ENCODE measurements around the gene EGLN3. TPM values are rescaled to one million over a fixed set of nuclear protein-coding genes. Genes with fewer than 3 reads are reported as not detected.

The EGLN3 gene
- total and polyA plus RNA-seq, 3 donors from 2014 or later, result 2.9 to 3.4 (median 3.0) TPM

- TF ChIP-seq CTCF (IDR thresholded peaks at IDR 0.05) (no peak), POLR2A (IDR thresholded peaks at IDR 0.05) (no peak)
- intact Hi-C loops (cut with DNase I; ENCODE audit: low total_unique reads), result no loop called here
Observed at GRCh38 chr14:33958605-33959226, 7.8 kb upstream of the EGLN3 start.

GRCh38 chr14:33957993-33958392 is 7.1 kb upstream of the EGLN3 start:
- Histone ChIP-seq H3K9me3 (no peaks in the 10 kb centered on the region), H3K4me1 (no peaks in the 10 kb centered on the region), H3K36me3 (ENCODE audit: low read depth, missing control alignments) (no peaks in the 10 kb centered on the region), H3K27ac (no peak overlapping the region), H3K4me3 (no peak overlapping the region), H3K27me3 (no peaks in the 10 kb centered on the region)
- no peak for DNase-seq
- TF ChIP-seq POLR2A (IDR thresholded peaks at IDR 0.05) (no peak), CTCF (IDR thresholded peaks at IDR 0.05) (no peak)
- intact Hi-C loops (cut with DNase I; ENCODE audit: low total_unique reads), result no loop called here
- 81 to 92% methylated on average over 3 of the region's 3 CpGs for WGBS, 2 donors

More at GRCh38 chr14:33958605-33959226, 7.8 kb upstream of the EGLN3 start:
- Histone ChIP-seq H3K9me3 (no peaks in the 10 kb centered on the region), H3K4me1 (no peaks in the 10 kb centered on the region), H3K4me3 (no peak overlapping the region), H3K27ac (no peak overlapping the region), H3K27me3 (no peaks in the 10 kb centered on the region), H3K36me3 (ENCODE audit: low read depth, missing control alignments) (no peaks in the 10 kb centered on the region)
- 81 to 82% methylated on average over 7 of the region's 7 CpGs for WGBS, 2 donors
- no peak for DNase-seq

DNA sequence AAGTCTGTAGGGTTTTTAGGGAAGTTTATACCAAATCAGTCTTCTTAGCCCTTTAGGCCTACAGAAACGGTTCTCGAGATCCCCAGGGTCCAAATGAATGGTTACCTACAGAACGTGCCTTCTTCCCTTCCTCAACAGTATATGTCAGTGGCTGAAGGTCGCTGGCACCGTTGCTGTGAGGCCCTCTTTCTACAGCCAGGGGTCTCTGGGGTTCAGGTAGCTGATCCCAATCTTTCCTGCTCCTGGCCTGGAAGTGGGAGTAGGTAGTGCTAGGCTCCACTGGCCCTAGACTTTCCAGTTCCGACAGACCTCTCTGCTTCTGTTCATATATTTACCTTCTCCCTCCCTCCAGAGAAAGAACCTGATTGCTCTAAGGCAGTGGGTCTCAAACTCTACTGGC is 6.4 kb upstream of the EGLN3 start:
- DNase-seq, result no peak
- no peaks in the 10 kb centered on the region for H3K4me1 ChIP-seq
- TF ChIP-seq CTCF (IDR thresholded peaks at IDR 0.05) (no peak), POLR2A (IDR thresholded peaks at IDR 0.05) (no peak)
- H3K9me3 ChIP-seq, result no peaks in the 10 kb centered on the region
- no peak overlapping the region for H3K27ac ChIP-seq
- intact Hi-C loops (cut with DNase I; ENCODE audit: low total_unique reads), result no loop called here
- 93 to 94% methylated on average over 6 of the region's 6 CpGs for WGBS, 2 donors
- no peaks in the 10 kb centered on the region for H3K27me3 ChIP-seq
- no peak overlapping the region for H3K4me3 ChIP-seq
- no peaks in the 10 kb centered on the region for H3K36me3 ChIP-seq (ENCODE audit: low read depth, missing control alignments)

DNA sequence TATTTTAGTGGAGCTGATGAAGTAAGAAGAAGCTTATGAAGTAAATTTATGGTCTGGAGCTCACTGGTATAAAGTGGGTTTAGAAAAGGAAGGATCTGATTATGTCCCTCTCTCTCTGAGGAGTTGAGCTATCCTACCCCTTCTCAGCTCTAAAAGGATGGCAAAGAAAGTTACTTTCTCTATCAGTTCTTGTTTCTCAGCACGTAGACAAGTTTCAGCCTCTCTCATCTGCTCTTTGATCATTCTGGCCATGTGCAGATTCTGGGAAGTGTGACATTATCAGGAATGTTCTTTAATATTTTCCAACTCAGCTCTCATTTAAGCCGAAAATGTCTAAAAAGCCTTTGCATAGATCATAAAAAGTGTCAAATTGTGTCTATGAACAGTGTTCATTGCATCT is 5.8 kb upstream of the EGLN3 start:
- Histone ChIP-seq H3K27ac (no peak overlapping the region), H3K4me3 (no peak overlapping the region), H3K27me3 (no peaks in the 10 kb centered on the region), H3K36me3 (ENCODE audit: low read depth, missing control alignments) (no peaks in the 10 kb centered on the region), H3K9me3 (no peaks in the 10 kb centered on the region), H3K4me1 (peaks cover 2% of the 10 kb centered on the region)
- 65 to 81% methylated on average over 2 of the region's 2 CpGs for WGBS, 2 donors
- intact Hi-C loops (cut with DNase I; ENCODE audit: low total_unique reads), result no loop called here
- TF ChIP-seq CTCF (IDR thresholded peaks at IDR 0.05) (no peak), POLR2A (IDR thresholded peaks at IDR 0.05) (no peak)
- no peak for DNase-seq

DNA sequence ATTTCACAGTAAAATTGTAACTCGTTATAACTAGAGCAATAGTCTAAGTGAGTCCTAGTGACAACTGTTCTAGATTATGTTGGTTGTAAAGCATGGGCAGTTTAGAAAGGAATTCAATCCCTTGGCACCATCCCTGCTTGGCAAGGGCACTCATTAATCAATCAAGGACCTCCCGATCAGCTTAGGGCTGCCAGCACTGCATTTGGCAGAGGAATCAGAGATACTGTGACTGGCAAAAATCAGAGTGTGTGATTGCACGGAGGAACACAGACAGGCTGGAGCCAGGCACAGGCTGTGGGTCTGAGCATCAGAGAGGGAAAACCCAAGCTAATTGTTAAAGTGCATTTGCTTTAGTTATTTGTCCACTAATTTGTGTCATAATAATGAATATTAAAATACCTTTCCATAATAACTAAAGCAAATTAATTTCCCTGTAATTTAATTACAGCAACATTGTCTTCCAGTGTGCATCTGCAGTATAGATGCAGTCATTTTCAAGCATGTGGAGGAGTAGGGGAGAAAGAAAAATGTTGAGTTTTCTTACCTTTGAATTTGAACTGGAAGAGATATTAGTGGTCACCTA is 3.2 kb upstream of the EGLN3 start:
- no peak for DNase-seq
- Histone ChIP-seq H3K36me3 (ENCODE audit: low read depth, missing control alignments) (no peaks in the 10 kb centered on the region), H3K9me3 (no peaks in the 10 kb centered on the region), H3K27me3 (no peaks in the 10 kb centered on the region), H3K4me1 (peaks cover 13% of the 10 kb centered on the region), H3K27ac (no peak overlapping the region), H3K4me3 (no peak overlapping the region)
- intact Hi-C loops (cut with DNase I; ENCODE audit: low total_unique reads), result no loop called here
- 60 to 68% methylated on average over 3 of the region's 3 CpGs for WGBS, 2 donors
- TF ChIP-seq CTCF (IDR thresholded peaks at IDR 0.05) (no peak), POLR2A (IDR thresholded peaks at IDR 0.05) (no peak)
